T-helper 2 cell treated with Interferon-gamma antibody and Interleukin-4, amounts not matched to agents 5 μg/mL and 100 μg/mL, for 36 hours (primary cell): ENCODE data around the gene CCDC91.
A peak's percentile ranks its signal among the peaks of the same experiment; 100 is the strongest.
"Not testable (repeated sequence)": the region's sequence is repeated elsewhere in the genome, so short reads cannot be mapped to it uniquely, and the experiment has no call there.

ENCODE experiments used
- DNase-seq: peaks from one replicate; pipeline ENCODE4 v3.0.0; 2021; ENCODE audit warnings: low spot score
- H3K27ac Mint-ChIP-seq: one replicate; pipeline ENCODE4 v1.8.0; 2021; ENCODE audit warnings: mild to moderate bottlenecking, mixed read lengths
- H3K27me3 Mint-ChIP-seq: one replicate; pipeline ENCODE4 v1.8.0; 2021; ENCODE audit warnings: low read depth, mixed read lengths
- H3K36me3 Mint-ChIP-seq: one replicate; pipeline ENCODE4 v1.8.0; 2021; ENCODE audit warnings: low read depth, mixed read lengths
- H3K4me1 Mint-ChIP-seq: one replicate; pipeline ENCODE4 v1.8.0; 2021; ENCODE audit warnings: low read depth, mixed read lengths
- H3K4me3 Mint-ChIP-seq: one replicate; pipeline ENCODE4 v1.8.0; 2022; ENCODE audit warnings: mild to moderate bottlenecking, moderate library complexity, mixed read lengths
- H3K9me3 Mint-ChIP-seq: one replicate; pipeline ENCODE4 v1.8.0; 2021; ENCODE audit warnings: mixed read lengths

The CCDC91 gene

GRCh38 chr12:28172434-28173030 lies 17.7 kb upstream of the CCDC91 start:
- Mint-ChIP-seq H3K36me3 (no peaks in the 10 kb centered on the region), H3K27ac (no peak overlapping the region), H3K27me3 (no peaks in the 10 kb centered on the region), H3K9me3 (no peaks in the 10 kb centered on the region), H3K4me3 (no peak overlapping the region), H3K4me1 (no peaks in the 10 kb centered on the region)
- DNase-seq, result no peak

GRCh38 chr12:28173440-28173839 lies 16.8 kb upstream of the CCDC91 start:
- no peaks in the 10 kb centered on the region for H3K36me3 Mint-ChIP-seq
- DNase-seq, result no peak
- no peaks in the 10 kb centered on the region for H3K4me1 Mint-ChIP-seq
- no peaks in the 10 kb centered on the region for H3K9me3 Mint-ChIP-seq
- no peak overlapping the region for H3K4me3 Mint-ChIP-seq
- no peaks in the 10 kb centered on the region for H3K27me3 Mint-ChIP-seq
- no peak overlapping the region for H3K27ac Mint-ChIP-seq

- no peaks in the 10 kb centered on the region for H3K36me3 Mint-ChIP-seq
- DNase-seq, result no peak
- H3K27me3 Mint-ChIP-seq, result no peaks in the 10 kb centered on the region
- no peak overlapping the region for H3K4me3 Mint-ChIP-seq
- H3K27ac Mint-ChIP-seq, result no peak overlapping the region
- H3K9me3 Mint-ChIP-seq, result no peaks in the 10 kb centered on the region
- H3K4me1 Mint-ChIP-seq, result no peaks in the 10 kb centered on the region
Observed at GRCh38 chr12:28175098-28175589, 15.1 kb upstream of the CCDC91 start.

- H3K27ac Mint-ChIP-seq, result no peak overlapping the region
- H3K36me3 Mint-ChIP-seq, result no peaks in the 10 kb centered on the region
- H3K4me1 Mint-ChIP-seq, result no peaks in the 10 kb centered on the region
- H3K4me3 Mint-ChIP-seq, result no peak overlapping the region
- H3K27me3 Mint-ChIP-seq, result no peaks in the 10 kb centered on the region
- no peak for DNase-seq
- H3K9me3 Mint-ChIP-seq, result no peaks in the 10 kb centered on the region
Observed at GRCh38 chr12:28176295-28176694, 14.0 kb upstream of the CCDC91 start.

- peaks cover 3% of the 10 kb centered on the region for H3K27me3 Mint-ChIP-seq
- H3K27ac Mint-ChIP-seq, result no peak overlapping the region
- no peaks in the 10 kb centered on the region for H3K36me3 Mint-ChIP-seq
- no peak overlapping the region for H3K4me3 Mint-ChIP-seq
- H3K4me1 Mint-ChIP-seq, result no peaks in the 10 kb centered on the region
- DNase-seq, result no peak
- peaks cover 4% of the 10 kb centered on the region for H3K9me3 Mint-ChIP-seq
Observed at GRCh38 chr12:28177461-28177860, 12.8 kb upstream of the CCDC91 start.

GRCh38 chr12:28177905-28178304 lies 12.4 kb upstream of the CCDC91 start:
- no peak overlapping the region for H3K4me3 Mint-ChIP-seq
- H3K4me1 Mint-ChIP-seq, result no peaks in the 10 kb centered on the region
- H3K27ac Mint-ChIP-seq, result no peak overlapping the region
- H3K27me3 Mint-ChIP-seq, result peaks cover 3% of the 10 kb centered on the region
- DNase-seq, result no peak
- no peaks in the 10 kb centered on the region for H3K36me3 Mint-ChIP-seq
- peaks cover 4% of the 10 kb centered on the region for H3K9me3 Mint-ChIP-seq

GRCh38 chr12:28178775-28179174 lies 11.5 kb upstream of the CCDC91 start:
- Mint-ChIP-seq H3K27ac (no peak overlapping the region), H3K36me3 (no peaks in the 10 kb centered on the region), H3K4me3 (no peak overlapping the region), H3K9me3 (peaks cover 8% of the 10 kb centered on the region), H3K27me3 (peaks cover 5% of the 10 kb centered on the region), H3K4me1 (no peaks in the 10 kb centered on the region)
- no peak for DNase-seq

- Mint-ChIP-seq H3K9me3 (peaks cover 9% of the 10 kb centered on the region), H3K36me3 (no peaks in the 10 kb centered on the region), H3K27me3 (peaks cover 5% of the 10 kb centered on the region), H3K4me1 (no peaks in the 10 kb centered on the region), H3K27ac (no peak overlapping the region), H3K4me3 (no peak overlapping the region)
- DNase-seq, result no peak
Observed at GRCh38 chr12:28180786-28181185, 9.5 kb upstream of the CCDC91 start.

GRCh38 chr12:28184375-28184774 lies 5.9 kb upstream of the CCDC91 start:
- Mint-ChIP-seq H3K36me3 (peaks cover 3% of the 10 kb centered on the region), H3K9me3 (peaks cover 9% of the 10 kb centered on the region), H3K4me1 (peaks cover 2% of the 10 kb centered on the region), H3K27me3 (peaks cover 5% of the 10 kb centered on the region), H3K4me3 (no peak overlapping the region), H3K27ac (no peak overlapping the region)
- DNase-seq, result no peak

GRCh38 chr12:28186500-28186899 lies 3.8 kb upstream of the CCDC91 start:
- DNase-seq, result no peak
- Mint-ChIP-seq H3K27ac (no peak overlapping the region), H3K36me3 (peaks cover 10% of the 10 kb centered on the region), H3K27me3 (peaks cover 5% of the 10 kb centered on the region), H3K4me3 (no peak overlapping the region), H3K9me3 (peaks cover 8% of the 10 kb centered on the region), H3K4me1 (peaks cover 14% of the 10 kb centered on the region)

GRCh38 chr12:28189784-28190320 lies 404 bp upstream of the CCDC91 start:
- H3K36me3 Mint-ChIP-seq, result peaks cover 10% of the 10 kb centered on the region
- no peaks in the 10 kb centered on the region for H3K27me3 Mint-ChIP-seq
- peak; percentile 6 for DNase-seq
- no peaks in the 10 kb centered on the region for H3K9me3 Mint-ChIP-seq
- peaks cover 17% of the 10 kb centered on the region for H3K4me1 Mint-ChIP-seq
- peak overlapping the region; percentile 98 for H3K27ac Mint-ChIP-seq
- peak overlapping the region; percentile 95 for H3K4me3 Mint-ChIP-seq

GRCh38 chr12:28191051-28192048 lies 1.1 kb downstream of the CCDC91 start:
- peak; percentile 20 for DNase-seq
- H3K9me3 Mint-ChIP-seq, result no peaks in the 10 kb centered on the region
- H3K4me1 Mint-ChIP-seq, result peaks cover 17% of the 10 kb centered on the region
- H3K36me3 Mint-ChIP-seq, result peaks cover 13% of the 10 kb centered on the region
- peak overlapping the region; percentile 95 for H3K4me3 Mint-ChIP-seq
- peak overlapping the region; percentile 98 for H3K27ac Mint-ChIP-seq
- no peaks in the 10 kb centered on the region for H3K27me3 Mint-ChIP-seq

- H3K36me3 Mint-ChIP-seq, result peaks cover 13% of the 10 kb centered on the region
- DNase-seq, result no peak
- H3K4me1 Mint-ChIP-seq, result peaks cover 17% of the 10 kb centered on the region
- H3K4me3 Mint-ChIP-seq, result no peak overlapping the region
- H3K27me3 Mint-ChIP-seq, result no peaks in the 10 kb centered on the region
- no peaks in the 10 kb centered on the region for H3K9me3 Mint-ChIP-seq
- H3K27ac Mint-ChIP-seq, result no peak overlapping the region
Observed at GRCh38 chr12:28192125-28192524, 1.9 kb downstream of the CCDC91 start.

GRCh38 chr12:28194621-28195020 lies 4.4 kb downstream of the CCDC91 start:
- not testable (repeated sequence) for H3K27me3 Mint-ChIP-seq, H3K4me3 Mint-ChIP-seq, H3K27ac Mint-ChIP-seq, DNase-seq, H3K9me3 Mint-ChIP-seq
- Mint-ChIP-seq H3K4me1 (peaks cover 13% of the 10 kb centered on the region), H3K36me3 (peaks cover 10% of the 10 kb centered on the region)
